Right renal cortex interstitium (tissue), 3 donors: ENCODE data around the gene PNP. TPM values are rescaled to one million over a fixed set of nuclear protein-coding genes. Genes with fewer than 3 reads are reported as not detected.
"Not testable (repeated sequence)": the region's sequence is repeated elsewhere in the genome, so short reads cannot be mapped to it uniquely, and the experiment has no call there.

ENCODE experiments used
- DNase-seq, 3 donors: peaks; one replicate each; pipeline ENCODE4 v3.0.0-alpha.2; 2013; ENCODE audit warnings: low read depth in 3 of 3, low spot score in 2 of 3
- polyA plus RNA-seq, 3 donors: library from polyadenylated mRNA; unstranded; fragments of 120-200 nt; gene quantifications; one replicate each; pipeline ENCODE4 v1.2.1, GENCODE V29; 2013; ENCODE audit not compliant: insufficient read length in 3 of 3

The PNP gene
- polyA plus RNA-seq, 3 donors: 65.3 to 72.8 (median 71.7) TPM

- DNase-seq: no peak
Observed at GRCh38 chr14:20489093-20489994, 20.1 kb downstream of the PNP start.

DNA sequence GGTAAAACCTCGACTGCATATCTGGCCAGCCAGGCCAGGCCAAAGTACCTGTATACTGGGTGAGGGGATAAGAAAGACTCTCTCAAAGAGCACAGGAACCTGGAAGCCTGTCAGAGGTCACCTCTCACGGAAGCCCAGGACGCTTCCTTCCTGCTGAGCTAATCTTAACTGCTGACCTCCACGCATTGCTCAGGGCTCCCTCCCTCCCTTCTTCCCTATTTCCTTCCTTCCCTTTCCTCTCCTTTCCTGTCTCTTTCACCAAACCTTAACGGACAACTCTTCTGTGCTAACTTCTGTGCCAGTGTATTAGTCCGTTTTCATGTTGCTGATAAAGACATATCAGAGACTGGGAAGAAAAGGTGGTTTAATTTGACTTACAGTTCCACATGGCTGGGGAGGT, 21.4 kb downstream of the PNP start:
- DNase-seq: no peak

GRCh38 chr14:20492486-20492885, 23.3 kb downstream of the PNP start:
- DNase-seq: no peak

GRCh38 chr14:20493634-20494033, 24.4 kb downstream of the PNP start:
- DNase-seq: no peak

- DNase-seq: no peak
Observed at GRCh38 chr14:20494935-20495766, 25.9 kb downstream of the PNP start.

DNA sequence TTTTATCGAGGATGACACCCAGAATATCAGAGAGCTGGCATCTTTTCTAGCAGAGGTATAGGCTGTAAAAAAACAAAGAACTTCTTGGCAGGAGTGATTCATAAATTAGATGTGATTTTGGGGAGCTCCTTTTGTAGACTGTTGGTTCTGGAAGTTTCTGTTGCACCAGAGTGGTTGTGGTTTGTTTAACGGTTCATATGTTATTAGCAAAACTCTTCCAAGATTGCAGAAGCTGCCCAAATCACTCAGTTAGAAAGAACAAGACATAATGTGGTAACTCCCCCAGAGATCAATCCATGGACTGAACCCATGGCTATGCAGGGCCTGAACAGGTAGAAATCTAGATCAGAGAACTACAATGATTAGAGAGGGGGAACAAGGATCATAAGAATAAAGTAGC, 29.4 kb downstream of the PNP start:
- DNase-seq: no peak

GRCh38 chr14:20499108-20499507, 29.9 kb downstream of the PNP start:
- DNase-seq: no peak

DNA sequence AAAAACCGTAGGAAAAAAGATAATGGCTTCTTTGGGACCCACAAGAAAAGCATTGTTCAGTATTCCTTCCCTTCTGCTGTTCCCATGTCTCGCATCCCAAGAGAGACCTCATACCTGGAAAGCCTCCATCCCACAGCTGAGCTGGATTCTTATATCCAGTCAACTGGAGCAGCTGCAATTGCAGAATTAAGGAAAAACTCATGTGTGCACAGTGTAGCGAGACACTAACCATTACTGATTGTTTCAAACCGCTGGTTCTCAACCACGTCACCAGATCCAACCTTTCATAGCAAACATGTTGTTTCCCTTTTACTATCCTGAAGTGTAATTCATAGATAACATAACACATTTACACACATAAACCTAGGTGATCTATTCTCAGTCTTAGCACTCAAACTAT, 30.7 kb downstream of the PNP start:
- DNase-seq: no peak

GRCh38 chr14:20501346-20501745, 32.1 kb downstream of the PNP start:
- no peak for DNase-seq

DNA sequence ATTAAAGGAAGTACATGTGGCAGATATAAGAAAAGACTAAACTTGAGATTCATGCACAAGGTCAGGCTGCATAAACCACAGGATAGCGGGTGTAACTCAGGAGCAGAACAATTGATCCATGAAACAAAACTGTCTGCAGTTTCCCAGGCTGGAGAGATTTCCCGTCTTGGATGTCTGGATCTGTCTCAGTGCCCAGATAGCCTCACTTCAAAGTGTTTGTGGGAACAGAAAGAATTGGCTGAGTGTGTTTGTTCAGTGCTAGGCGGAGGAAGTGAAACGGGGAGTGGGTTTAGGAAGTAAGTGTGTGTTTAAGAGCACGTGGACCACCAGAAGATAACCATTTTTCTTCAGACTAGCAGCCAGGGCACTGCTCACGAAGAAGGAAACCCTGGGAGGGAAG, 34.7 kb downstream of the PNP start:
- DNase-seq: no peak

GRCh38 chr14:20506276-20506675, 37.1 kb downstream of the PNP start:
- not testable (repeated sequence) for DNase-seq

DNA sequence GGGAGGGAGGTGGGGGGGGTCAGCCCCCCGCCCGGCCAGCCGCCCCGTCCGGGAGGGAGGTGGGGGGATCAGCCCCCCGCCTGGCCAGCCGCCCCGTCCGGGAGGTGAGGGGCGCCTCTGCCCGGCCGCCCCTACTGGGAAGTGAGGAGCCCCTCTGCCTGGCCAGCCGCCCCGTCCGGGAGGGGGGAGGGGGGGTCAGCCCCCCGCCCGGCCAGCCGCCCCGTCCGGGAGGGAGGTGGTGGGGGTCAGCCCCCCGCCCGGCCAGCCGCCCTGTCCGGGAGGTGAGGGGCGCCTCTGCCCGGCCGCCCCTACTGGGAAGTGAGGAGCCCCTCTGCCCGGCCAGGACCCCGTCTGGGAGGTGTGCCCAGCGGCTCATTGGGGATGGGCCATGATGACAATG, 37.5 kb downstream of the PNP start:
- DNase-seq: not testable (repeated sequence)

DNA sequence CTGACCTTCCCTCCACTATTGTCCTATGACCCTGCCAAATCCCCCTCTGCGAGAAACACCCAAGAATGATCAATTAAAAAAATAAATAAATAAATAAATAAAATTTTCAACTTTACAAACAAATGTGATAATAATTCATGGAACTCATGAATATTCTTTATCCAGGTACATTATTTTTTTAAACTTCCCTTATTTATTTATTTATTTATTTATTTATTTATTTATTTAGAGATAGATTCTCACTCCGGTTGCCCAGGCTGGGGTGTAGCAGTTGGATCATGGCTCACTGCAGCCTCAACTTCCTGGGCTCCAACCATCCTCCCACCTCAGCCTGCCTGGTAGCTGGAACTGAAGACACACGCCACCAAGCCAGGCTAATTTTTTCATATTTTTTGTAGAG, 38.3 kb downstream of the PNP start:
- DNase-seq: not testable (repeated sequence)

DNA sequence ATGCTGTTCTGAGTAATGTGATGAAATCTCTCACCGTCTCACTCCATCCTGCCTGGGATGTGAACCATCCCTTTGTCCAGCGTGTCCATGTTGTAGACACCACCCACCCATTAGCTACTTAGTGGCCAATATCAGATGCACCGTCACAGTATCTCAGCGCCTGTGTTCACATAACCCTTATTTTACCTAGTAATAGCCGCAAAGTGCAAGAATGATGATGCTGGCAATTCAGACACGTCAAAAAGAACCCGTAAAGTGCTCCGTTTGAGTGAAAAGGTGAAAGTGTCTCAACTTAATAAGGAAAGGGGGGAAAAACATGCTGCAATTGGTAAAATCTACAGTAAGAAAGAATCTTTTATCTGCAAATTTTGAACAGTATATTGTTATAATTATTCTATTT, 39.2 kb downstream of the PNP start:
- no peak for DNase-seq

DNA sequence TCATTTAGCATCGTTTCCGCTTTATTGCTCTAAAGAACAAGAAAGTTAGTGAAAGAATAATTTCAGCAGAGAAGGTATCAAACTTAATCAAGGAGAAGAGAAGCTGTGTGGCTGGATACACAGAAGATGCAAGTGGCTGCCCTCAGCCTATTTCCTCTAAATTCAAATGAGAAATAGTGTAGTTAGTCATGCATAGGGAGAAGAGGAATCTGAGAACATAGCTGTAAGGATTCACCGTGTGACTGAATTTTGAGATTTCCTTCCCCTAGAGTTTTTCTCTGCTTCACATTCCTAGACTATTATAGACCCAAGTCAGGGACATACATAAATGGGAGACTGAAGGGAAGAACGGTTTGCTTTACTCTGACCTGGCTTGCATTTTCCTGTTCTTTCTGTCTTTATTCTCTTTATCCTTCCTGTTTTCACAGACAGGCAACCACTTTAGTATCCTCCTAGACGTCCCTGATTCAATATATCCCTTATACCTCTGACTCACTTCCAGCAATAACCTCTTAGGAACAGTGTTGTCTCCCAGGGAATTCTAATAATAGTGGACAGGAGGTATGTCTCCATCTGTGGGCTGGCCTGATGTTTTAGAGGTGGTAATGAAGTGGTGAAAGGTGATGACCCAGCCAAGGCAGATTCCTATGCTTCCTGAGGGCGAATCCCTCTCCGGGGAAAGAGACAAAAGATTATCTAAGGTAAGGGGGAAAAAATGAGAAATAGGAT, 43.1 kb downstream of the PNP start:
- DNase-seq: no peak

DNA sequence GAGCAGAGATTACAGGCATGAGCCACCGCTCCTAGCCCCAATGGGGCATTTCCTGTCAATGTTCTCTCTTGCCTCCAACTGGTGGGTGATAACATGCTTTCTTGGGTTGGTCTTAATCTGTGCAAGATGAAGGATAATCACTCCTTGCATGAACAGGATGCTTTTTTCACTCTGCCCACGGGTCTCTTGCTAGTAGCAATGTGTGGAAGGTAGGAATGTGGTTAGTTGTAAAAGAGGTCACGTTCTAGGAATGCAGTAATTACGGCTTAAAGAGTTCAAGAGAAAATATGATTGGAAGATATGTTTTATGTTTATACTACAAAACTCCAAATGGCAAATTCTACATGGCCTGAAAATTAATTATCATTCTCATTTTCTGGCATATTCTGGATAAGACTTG, 46.6 kb downstream of the PNP start:
- no peak for DNase-seq

DNA sequence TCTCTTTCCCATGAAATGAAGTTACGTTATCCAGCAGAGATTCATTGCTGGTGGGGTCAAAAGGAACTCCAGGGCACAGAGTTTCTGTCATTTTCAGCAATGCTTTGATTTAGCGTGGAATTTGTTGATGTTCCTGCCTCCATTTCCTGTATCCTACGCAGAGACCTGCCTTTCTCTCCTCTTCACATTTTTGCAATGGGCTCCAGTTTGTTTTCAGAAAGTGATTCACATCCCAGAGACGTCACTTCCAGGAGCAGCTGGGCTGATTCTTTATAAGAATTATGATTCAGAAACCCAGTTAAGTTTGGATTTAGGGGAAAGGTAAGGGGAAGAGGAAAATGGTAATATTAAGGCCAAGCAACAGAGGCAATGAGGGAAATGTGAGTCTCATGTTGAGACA, 47.7 kb downstream of the PNP start:
- no peak for DNase-seq

GRCh38 chr14:20522332-20522731, 53.1 kb downstream of the PNP start:
- no peak for DNase-seq

DNA sequence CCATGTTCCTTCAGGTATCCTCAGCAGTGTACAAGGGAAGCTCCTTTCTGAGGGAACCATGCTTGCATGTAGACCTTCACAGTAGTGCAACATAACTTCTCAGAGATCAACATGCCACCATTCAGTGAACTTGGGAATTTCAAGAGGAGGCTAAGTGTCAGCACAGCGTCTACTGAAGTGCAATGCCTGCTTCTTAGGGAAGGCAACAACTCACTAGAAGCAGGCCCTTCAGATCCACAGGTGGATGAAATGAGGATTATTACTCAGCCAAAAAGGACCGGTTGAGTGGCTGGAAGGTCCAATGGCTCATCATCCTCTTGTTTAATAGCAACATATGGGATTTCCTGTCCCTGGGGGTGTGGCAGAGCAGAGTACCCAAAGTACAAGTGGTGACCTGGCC, 54.8 kb downstream of the PNP start:
- no peak for DNase-seq
